HG03575 (cell line): ENCODE measurements around the gene PYGM.
"Not testable (repeated sequence)": the region's sequence is repeated elsewhere in the genome, so short reads cannot be mapped to it uniquely, and the experiment has no call there.

ENCODE experiments used
- ATAC-seq: cut with Tn5 transposase; IDR thresholded peaks from one replicate; pipeline ENCODE4 v1.9.1; 2021; ENCODE audit not compliant: unreplicated experiment, insufficient number of reproducible peaks, low FRiP score; ENCODE audit errors: extremely low read depth

Gene PYGM

DNA sequence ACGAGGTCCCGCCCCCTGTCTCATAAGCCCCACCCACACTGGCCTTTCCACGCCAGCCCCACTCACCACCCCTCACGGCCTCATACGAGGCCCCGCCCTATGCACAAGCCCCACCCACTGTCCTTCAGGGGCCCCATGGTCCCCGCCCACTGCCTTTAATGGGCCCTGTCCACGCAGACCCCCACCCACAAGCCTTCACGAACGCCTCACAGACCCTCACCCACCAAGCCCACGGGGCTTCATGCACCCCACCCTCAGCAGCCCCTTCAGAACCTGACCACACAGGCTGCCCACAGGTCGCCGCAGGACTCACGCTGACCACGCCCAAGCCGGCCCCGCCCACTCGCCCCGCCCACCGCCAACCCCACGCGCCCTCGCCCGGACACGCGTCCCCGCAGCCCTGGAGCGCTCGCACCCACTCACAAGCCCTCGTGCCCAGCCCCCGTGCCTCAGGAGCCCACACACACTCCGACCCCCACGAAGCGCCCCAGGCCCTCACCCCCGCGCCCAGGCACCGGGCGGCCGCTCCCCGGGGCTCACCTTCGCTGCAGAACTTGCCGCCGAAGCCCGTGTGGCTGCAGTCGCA, 47.3 kb downstream of the PYGM start:
- ATAC-seq = no peak

DNA sequence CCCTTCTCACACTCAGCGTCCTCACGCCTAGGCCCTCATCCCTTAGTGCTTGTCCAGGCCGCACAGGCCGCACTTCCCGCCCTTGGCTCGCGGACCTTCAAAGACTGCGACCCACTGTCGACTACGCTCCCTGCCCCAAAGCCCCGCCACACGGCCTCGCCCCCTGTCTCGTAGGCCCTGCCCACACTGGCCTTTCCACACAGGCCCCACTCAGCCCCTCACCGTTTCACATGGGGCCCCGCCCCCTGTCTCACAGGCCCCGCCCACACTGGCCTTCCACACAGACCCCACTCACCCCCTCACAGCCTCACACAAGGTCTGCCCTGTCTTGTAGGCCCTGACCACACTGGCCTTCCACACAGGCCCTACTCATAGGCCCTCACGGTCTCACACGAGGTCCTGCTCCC, 47.8 kb downstream of the PYGM start:
- no peak for ATAC-seq

DNA sequence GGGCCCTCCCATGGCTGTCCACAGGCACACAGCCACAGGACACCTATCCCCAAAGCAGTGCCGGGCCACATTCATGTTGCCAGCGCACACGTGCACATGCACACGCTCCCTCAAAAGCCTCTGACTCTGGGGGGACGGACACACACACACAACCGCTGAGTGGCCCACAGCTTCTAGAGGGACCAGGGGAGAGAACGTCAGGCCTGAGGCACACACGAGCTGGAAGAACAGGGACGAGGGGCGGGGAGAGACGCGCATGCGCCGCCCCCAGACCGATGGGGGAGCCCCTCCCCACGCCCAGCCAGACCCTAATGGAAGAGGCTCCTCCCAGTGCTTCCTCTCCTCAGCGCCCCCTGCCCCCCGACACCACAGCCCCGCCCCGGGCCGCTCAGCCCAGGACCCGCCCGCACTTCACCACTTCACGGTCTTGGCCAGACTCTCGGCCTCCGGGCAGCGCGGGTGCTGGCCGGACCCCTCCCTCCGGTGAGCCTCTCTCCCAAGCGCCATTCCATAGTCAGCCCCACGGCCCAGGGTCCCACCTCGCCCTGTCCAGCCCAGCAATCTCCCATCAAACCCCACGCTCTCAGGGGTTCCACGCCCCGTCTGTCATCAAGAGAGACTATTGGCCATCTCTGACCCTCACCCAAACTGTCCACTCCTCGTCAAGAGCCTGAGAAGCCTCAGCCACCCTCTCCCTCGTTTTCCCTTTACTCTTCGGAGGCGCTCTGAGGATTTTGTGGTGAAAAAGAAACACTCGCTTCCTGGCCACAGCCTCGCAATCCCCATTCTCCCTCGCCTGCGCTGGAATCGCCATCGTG, 48.4 kb downstream of the PYGM start:
- ATAC-seq = no peak

DNA sequence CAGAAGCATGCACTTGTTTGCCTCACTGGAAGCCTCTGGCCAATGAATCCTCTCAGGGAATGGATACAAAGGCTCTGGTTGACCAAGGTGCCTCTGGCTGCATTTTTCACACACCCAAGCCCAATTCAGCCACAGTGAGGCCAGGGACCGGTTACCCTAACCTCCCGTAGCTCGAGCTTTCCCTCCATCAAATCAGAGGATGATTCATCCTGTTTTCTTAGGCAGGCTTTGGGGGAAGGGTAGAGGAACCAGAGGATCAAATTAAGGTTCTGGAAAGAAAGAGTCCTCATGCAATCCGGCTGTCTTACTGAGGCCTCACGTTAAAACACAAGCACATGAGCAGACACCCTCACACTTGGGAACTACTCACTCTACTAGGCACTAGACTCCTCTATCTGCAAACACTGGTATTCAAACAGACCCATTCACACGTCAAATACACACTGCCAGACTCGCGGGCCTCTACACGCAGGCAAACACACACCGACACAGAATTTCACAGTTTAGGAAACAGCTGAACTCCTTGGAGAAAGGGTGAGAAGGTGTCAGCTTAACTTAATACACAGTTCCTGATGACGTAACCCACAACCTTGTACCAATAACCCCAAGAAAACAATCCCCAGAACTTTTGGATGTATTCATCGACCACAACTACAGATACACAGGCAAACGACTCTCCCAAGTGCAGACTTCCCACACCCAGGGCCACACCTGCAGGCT, 49.2 kb downstream of the PYGM start:
- no peak for ATAC-seq

GRCh38 chr11:64705501-64705900, 54.3 kb downstream of the PYGM start:
- ATAC-seq = no peak

GRCh38 chr11:64703048-64703447, 56.7 kb downstream of the PYGM start:
- ATAC-seq = no peak

DNA sequence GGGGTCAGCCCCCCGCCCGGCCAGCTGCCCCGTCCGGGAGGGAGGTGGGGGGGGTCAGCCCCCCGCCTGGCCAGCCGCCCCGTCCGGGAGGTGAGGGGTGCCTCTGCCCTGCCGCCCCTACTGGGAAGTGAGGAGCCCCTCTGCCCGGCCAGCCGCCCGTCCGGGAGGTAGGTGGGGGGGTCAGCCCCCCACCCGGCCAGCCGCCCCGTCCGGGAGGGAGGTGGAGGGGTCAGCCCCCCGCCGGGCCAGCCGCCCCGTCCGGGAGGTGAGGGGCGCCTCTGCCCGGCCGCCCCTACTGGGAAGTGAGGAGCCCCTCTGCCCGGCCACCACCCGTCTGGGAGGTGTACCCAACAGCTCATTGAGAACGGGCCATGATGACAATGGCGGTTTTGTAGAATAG, 57.8 kb downstream of the PYGM start:
- ATAC-seq = not testable (repeated sequence)

DNA sequence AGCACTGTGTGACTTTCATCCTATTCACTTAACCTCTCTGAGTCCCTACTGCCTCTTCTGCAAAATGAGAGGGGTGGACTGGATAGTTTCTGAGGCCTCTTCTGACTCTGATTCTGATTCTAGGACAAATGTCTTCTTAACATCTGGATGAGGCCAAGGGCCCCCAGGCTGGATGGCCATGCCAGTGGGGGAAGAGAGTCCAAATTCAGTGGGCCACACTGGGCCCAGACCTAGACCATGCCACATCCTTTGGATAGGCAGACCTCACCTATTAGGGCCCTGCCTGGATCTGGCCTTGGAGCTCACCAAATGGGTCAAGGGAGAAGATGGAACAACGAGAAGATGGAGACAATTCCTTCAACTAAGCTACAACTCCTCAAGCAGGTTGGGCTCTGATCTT, 61.3 kb downstream of the PYGM start:
- no peak for ATAC-seq

DNA sequence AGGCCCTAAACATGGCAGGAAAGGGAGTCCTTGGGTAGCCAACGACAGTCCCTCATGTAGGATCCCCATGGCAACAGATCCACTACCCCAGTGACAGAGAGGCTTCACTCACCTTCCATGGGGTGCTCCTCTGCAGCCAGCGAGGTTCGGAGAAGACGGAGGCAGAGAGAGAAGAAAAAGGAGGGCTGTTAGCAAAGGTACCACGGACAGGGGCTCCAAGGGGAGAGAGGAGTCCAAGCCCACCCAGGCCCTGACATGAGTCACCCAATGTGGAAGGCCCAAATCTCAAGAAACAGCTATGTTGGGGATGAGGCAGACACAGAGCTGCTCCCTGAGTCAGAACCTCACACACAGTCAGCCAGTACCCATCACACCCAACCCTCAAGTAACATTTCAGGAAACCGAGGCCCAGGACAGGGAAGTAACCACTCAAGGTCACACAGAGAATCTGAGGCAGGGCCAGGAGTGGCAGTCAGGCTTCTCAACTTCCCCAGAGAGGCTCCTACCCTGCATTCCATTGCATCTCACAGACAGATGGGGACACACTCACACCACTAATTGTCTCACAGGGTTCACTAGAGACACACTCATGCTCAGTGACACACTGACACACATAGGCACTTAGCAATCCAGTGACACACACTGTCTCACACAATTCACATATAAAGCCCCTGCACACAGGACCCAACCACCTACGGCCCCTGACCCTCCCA, 62.0 kb downstream of the PYGM start:
- ATAC-seq = no peak
